ENCODE measurements around the gene ST8SIA3.

DNA sequence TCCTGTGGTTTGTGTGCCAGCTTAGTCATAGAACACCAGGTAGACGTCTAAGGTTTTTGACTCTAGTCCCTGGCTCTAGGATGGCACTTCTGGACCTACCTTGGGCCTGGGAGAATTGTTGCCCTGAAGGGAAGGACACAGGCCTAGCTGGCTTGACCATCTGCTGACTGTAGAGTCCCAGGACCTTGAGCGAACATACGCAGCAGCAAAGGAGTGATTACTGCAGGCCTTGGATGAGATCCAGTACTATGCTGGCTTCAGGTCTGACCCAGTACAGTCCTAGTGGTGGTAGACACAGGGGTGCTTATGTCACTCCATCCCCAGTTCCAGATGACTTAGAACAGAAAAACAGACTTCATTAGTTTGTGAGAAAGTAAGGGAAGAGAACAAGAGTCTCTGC is 37.7 kb downstream of the ST8SIA3 start:
- no peak for TF ChIP-seq POLR2A (IDR thresholded peaks at IDR 0.05)
- no peak for TF ChIP-seq EP300 (IDR thresholded peaks at IDR 0.05)
- TF ChIP-seq, protein P1, sequence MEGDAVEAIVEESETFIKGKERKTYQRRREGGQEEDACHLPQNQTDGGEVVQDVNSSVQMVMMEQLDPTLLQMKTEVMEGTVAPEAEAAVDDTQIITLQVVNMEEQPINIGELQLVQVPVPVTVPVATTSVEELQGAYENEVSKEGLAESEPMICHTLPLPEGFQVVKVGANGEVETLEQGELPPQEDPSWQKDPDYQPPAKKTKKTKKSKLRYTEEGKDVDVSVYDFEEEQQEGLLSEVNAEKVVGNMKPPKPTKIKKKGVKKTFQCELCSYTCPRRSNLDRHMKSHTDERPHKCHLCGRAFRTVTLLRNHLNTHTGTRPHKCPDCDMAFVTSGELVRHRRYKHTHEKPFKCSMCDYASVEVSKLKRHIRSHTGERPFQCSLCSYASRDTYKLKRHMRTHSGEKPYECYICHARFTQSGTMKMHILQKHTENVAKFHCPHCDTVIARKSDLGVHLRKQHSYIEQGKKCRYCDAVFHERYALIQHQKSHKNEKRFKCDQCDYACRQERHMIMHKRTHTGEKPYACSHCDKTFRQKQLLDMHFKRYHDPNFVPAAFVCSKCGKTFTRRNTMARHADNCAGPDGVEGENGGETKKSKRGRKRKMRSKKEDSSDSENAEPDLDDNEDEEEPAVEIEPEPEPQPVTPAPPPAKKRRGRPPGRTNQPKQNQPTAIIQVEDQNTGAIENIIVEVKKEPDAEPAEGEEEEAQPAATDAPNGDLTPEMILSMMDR (IDR thresholded peaks at IDR 0.05) = no peak

All from upper lobe of left lung (tissue), 4 donors.